NCI-H510A (cell line): Measurements from ENCODE around the gene KDM1A.
A peak's percentile ranks its signal among the peaks of the same experiment; 100 is the strongest.
"Not testable (repeated sequence)": the region's sequence is repeated elsewhere in the genome, so short reads cannot be mapped to it uniquely, and the experiment has no call there.

Experiments
- DNase-seq: peaks from one replicate; lab custom pipeline; 2025; lab: John Stamatoyannopoulos, UW

KDM1A gene

GRCh38 chr1:23019094-23019862 lies at the start of gene KDM1A:
Gene KDM1A (plus strand): TSS chr1:23019468. CDS start chr1:23019597, 129 bp downstream.
- peak; percentile 96 for DNase-seq

- DNase-seq: no peak
Observed at GRCh38 chr1:22970096-22970495, 49.2 kb upstream of the KDM1A start.

- DNase-seq: no peak
Observed at GRCh38 chr1:22971161-22971560, 48.1 kb upstream of the KDM1A start.

- DNase-seq: no peak
Observed at GRCh38 chr1:22971611-22972405, 47.5 kb upstream of the KDM1A start.

- no peak for DNase-seq
Observed at GRCh38 chr1:22972760-22973159, 46.5 kb upstream of the KDM1A start, which contains the start of gene LACTBL1. Gene LACTBL1 (minus strand): TSS chr1:22972866. CDS start chr1:22972316, 550 bp downstream.

- DNase-seq: no peak
Observed at GRCh38 chr1:22975694-22976093, 43.6 kb upstream of the KDM1A start.

- DNase-seq: no peak
Observed at GRCh38 chr1:22976127-22976460, 43.2 kb upstream of the KDM1A start.

GRCh38 chr1:22976461-22977243 lies 42.6 kb upstream of the KDM1A start:
- DNase-seq: peak; percentile 73

- DNase-seq: no peak
Observed at GRCh38 chr1:22978299-22978698, 41.0 kb upstream of the KDM1A start.

GRCh38 chr1:22980471-22980790 lies 38.8 kb upstream of the KDM1A start:
- not testable (repeated sequence) for DNase-seq

GRCh38 chr1:22983944-22984343 lies 35.3 kb upstream of the KDM1A start:
- no peak for DNase-seq

- not testable (repeated sequence) for DNase-seq
Observed at GRCh38 chr1:22992384-22992783, 26.9 kb upstream of the KDM1A start.

- not testable (repeated sequence) for DNase-seq
Observed at GRCh38 chr1:22993220-22993795, 26.0 kb upstream of the KDM1A start.

- no peak for DNase-seq
Observed at GRCh38 chr1:22995774-22996173, 23.5 kb upstream of the KDM1A start.

- not testable (repeated sequence) for DNase-seq
Observed at GRCh38 chr1:22997528-22997927, 21.7 kb upstream of the KDM1A start.

- not testable (repeated sequence) for DNase-seq
Observed at GRCh38 chr1:23000133-23000532, 19.1 kb upstream of the KDM1A start.

GRCh38 chr1:23002218-23002617 lies 17.1 kb upstream of the KDM1A start:
- DNase-seq: not testable (repeated sequence)

- no peak for DNase-seq
Observed at GRCh38 chr1:23004112-23004511, 15.2 kb upstream of the KDM1A start.

- DNase-seq: not testable (repeated sequence)
Observed at GRCh38 chr1:23004769-23005168, 14.5 kb upstream of the KDM1A start.

GRCh38 chr1:23007106-23007505 lies 12.2 kb upstream of the KDM1A start:
- DNase-seq: no peak

- no peak for DNase-seq
Observed at GRCh38 chr1:23008901-23009300, 10.4 kb upstream of the KDM1A start.

- not testable (repeated sequence) for DNase-seq
Observed at GRCh38 chr1:23010025-23010424, 9.2 kb upstream of the KDM1A start.
